H9 (cell line): ENCODE data around the gene MKRN1. TPM values are rescaled to one million over a fixed set of nuclear protein-coding genes. Genes with fewer than 3 reads are reported as not detected.

Source experiments
- DNase-seq: peaks from one replicate; pipeline ENCODE4 v3.0.0-alpha.2; 2017
- H2AFZ ChIP-seq: one replicate; pipeline ENCODE4 v1.6.1; 2013; ENCODE audit warnings: mild to moderate bottlenecking, low read length, control low read depth, moderate library complexity
- H2AK5ac ChIP-seq: 2 replicates; pipeline ENCODE4 v1.6.1; 2013; ENCODE audit warnings: low read length, control low read depth, mixed read lengths; ENCODE audit not compliant: insufficient read length
- H2BK120ac ChIP-seq: one replicate; pipeline ENCODE4 v1.6.1; 2013; ENCODE audit warnings: low read depth, mild to moderate bottlenecking, low read length, control low read depth, inconsistent platforms; ENCODE audit not compliant: poor library complexity, severe bottlenecking
- H2BK12ac ChIP-seq: 2 replicates; pipeline ENCODE4 v1.6.1; 2013; ENCODE audit warnings: low read length, control low read depth, mixed read lengths, low read depth; ENCODE audit not compliant: insufficient read length
- H2BK15ac ChIP-seq: 2 replicates; pipeline ENCODE4 v1.6.1; 2013; ENCODE audit warnings: low read depth, low read length, control low read depth
- H2BK20ac ChIP-seq: one replicate; pipeline ENCODE4 v1.6.1; 2013; ENCODE audit warnings: low read depth, mild to moderate bottlenecking, low read length, control low read depth, inconsistent platforms; ENCODE audit not compliant: poor library complexity, severe bottlenecking
- H2BK5ac ChIP-seq: 2 replicates; pipeline ENCODE4 v1.6.1; 2013; ENCODE audit warnings: low read length, control low read depth, mixed read lengths; ENCODE audit not compliant: insufficient read length
- H3K14ac ChIP-seq: 2 replicates; pipeline ENCODE4 v1.6.1; 2013; ENCODE audit warnings: low read length, control low read depth; ENCODE audit not compliant: insufficient read depth
- H3K18ac ChIP-seq: 2 replicates; pipeline ENCODE4 v1.6.1; 2013; ENCODE audit warnings: low read depth, mild to moderate bottlenecking, mixed read lengths, low read length, control low read depth; ENCODE audit not compliant: insufficient read length
- H3K23ac ChIP-seq: 2 replicates; pipeline ENCODE4 v1.6.1; 2013; ENCODE audit warnings: low read length, control low read depth, mixed read lengths, low read depth; ENCODE audit not compliant: insufficient read length
- H3K23me2 ChIP-seq: 2 replicates; pipeline ENCODE4 v1.6.1; 2013; ENCODE audit warnings: low read depth, mild to moderate bottlenecking, mixed read lengths, low read length, control low read depth; ENCODE audit not compliant: insufficient read length, poor library complexity, severe bottlenecking
- H3K27ac ChIP-seq: 2 replicates; pipeline ENCODE4 v1.5.1; 2013; ENCODE audit warnings: low read length, control low read depth, mixed read lengths, low read depth; ENCODE audit not compliant: insufficient read length
- H3K27me3 ChIP-seq: 2 replicates; pipeline ENCODE4 v1.6.1; 2013; ENCODE audit warnings: low read length, control low read depth, inconsistent platforms; ENCODE audit not compliant: insufficient read depth
- H3K4ac ChIP-seq: 2 replicates; pipeline ENCODE4 v1.6.1; 2013; ENCODE audit warnings: low read depth, mild to moderate bottlenecking, control low read depth, inconsistent platforms, low read length, moderate library complexity
- H3K4me1 ChIP-seq: 2 replicates; pipeline ENCODE4 v1.6.1; 2013; ENCODE audit warnings: low read length, control low read depth, inconsistent platforms; ENCODE audit not compliant: insufficient read depth
- H3K4me2 ChIP-seq: 2 replicates; pipeline ENCODE4 v1.6.1; 2013; ENCODE audit warnings: low read length, control low read depth, mixed read lengths; ENCODE audit not compliant: insufficient read length, insufficient read depth
- H3K56ac ChIP-seq: 2 replicates; pipeline ENCODE4 v1.6.1; 2013; ENCODE audit warnings: low read depth, mild to moderate bottlenecking, mixed read lengths, low read length, control low read depth; ENCODE audit not compliant: insufficient read length
- H3K79me1 ChIP-seq: 2 replicates; pipeline ENCODE4 v1.6.1; 2013; ENCODE audit warnings: low read depth, mild to moderate bottlenecking, moderate library complexity, low read length, control low read depth, inconsistent platforms; ENCODE audit not compliant: insufficient read depth, poor library complexity, severe bottlenecking
- H3K79me2 ChIP-seq: 2 replicates; pipeline ENCODE4 v1.6.1; 2013; ENCODE audit warnings: low read length, control low read depth, inconsistent platforms; ENCODE audit not compliant: insufficient read depth
- H3K9ac ChIP-seq: 2 replicates; pipeline ENCODE4 v1.6.1; 2013; ENCODE audit warnings: low read length, control low read depth, mixed read lengths; ENCODE audit not compliant: insufficient read length; ENCODE audit errors: extremely low read depth
- H3K9me3 ChIP-seq: one replicate; pipeline ENCODE4 v1.6.1; 2013; ENCODE audit warnings: low read depth, low read length, inconsistent platforms; ENCODE audit not compliant: control insufficient read depth
- H3T11ph ChIP-seq: one replicate; pipeline ENCODE4 v1.6.1; 2013; ENCODE audit warnings: mild to moderate bottlenecking, low read length, control low read depth, inconsistent platforms
- H4K20me1 ChIP-seq: one replicate; pipeline ENCODE4 v1.6.1; 2013; ENCODE audit not compliant: control insufficient read depth, insufficient read length, insufficient read depth
- H4K5ac ChIP-seq: 2 replicates; pipeline ENCODE4 v1.6.1; 2013; ENCODE audit warnings: low read depth, mild to moderate bottlenecking, mixed read lengths, low read length, control low read depth; ENCODE audit not compliant: insufficient read length
- H4K8ac ChIP-seq: replicated peaks from 2 replicates; pipeline ENCODE4 v1.6.1; 2013; ENCODE audit warnings: low read length, control low read depth, mixed read lengths, low read depth; ENCODE audit not compliant: insufficient read length
- H4K91ac ChIP-seq: 2 replicates; pipeline ENCODE4 v1.6.1; 2013; ENCODE audit warnings: low read depth, mild to moderate bottlenecking, moderate library complexity, mixed read lengths, low read length, control low read depth; ENCODE audit not compliant: insufficient read length
- H3K27ac Mint-ChIP-seq, 3 experiments: 2 replicates in 2 of 3; 3 replicates in 1 of 3; pipeline ENCODE4 v1.8.0; 2020 to 2021; ENCODE audit warnings: mixed read lengths in 3 of 3, mild to moderate bottlenecking in 1 of 3, moderate library complexity in 1 of 3
- H3K27me3 Mint-ChIP-seq: 2 replicates; pipeline ENCODE4 v1.8.0; 2021; ENCODE audit warnings: low read depth, mild to moderate bottlenecking, moderate library complexity, mixed read lengths
- H3K36me3 Mint-ChIP-seq, 3 experiments: 2 replicates in 2 of 3; 3 replicates in 1 of 3; pipeline ENCODE4 v1.8.0; 2020 to 2021; ENCODE audit warnings: low read depth in 3 of 3, mixed read lengths in 3 of 3; ENCODE audit not compliant: insufficient read depth in 1 of 3
- H3K4me1 Mint-ChIP-seq, 2 experiments: 2 replicates each; pipeline ENCODE4 v1.8.0; 2020; ENCODE audit warnings: mixed read lengths in 2 of 2
- H3K4me3 Mint-ChIP-seq, 2 experiments: 2 replicates in 1 of 2; 3 replicates in 1 of 2; pipeline ENCODE4 v1.8.0; 2020 to 2021; ENCODE audit warnings: mild to moderate bottlenecking in 2 of 2, mixed read lengths in 2 of 2, moderate library complexity in 1 of 2
- H3K9me3 Mint-ChIP-seq, 2 experiments: 2 replicates in 1 of 2; 3 replicates in 1 of 2; pipeline ENCODE4 v1.8.0; 2020; ENCODE audit warnings: mild to moderate bottlenecking in 2 of 2, mixed read lengths in 2 of 2, moderate library complexity in 1 of 2
- CTCF ChIP-seq: fragments of 200-600 bp; sonication (generic); conservative IDR thresholded peaks from 3 replicates; pipeline ENCODE4 v1.8.0; 2021; ENCODE audit warnings: antibody characterized with exemption, mild to moderate bottlenecking
- WGBS: extraction: QIAGEN DNeasy Blood & Tissue Kit; methylation state at CpG from one replicate; pipeline ENCODE4 v1.1.7; 2013; ENCODE audit warnings: missing lambda C conversion rate, low lambda C conversion rate, mixed read lengths; ENCODE audit not compliant: insufficient read length; ENCODE audit errors: extremely low coverage; 5-methylcytosine and 5-hydroxymethylcytosine counted together
- total RNA-seq: library from RNA; stranded (reverse); gene quantifications from 2 replicates; pipeline ENCODE4 v1.2.1, GENCODE V29; 2021

The MKRN1 gene
- total RNA-seq, 1 experiment from 2014 or later: 106 TPM

GRCh38 chr7:140518370-140519006, 39.2 kb upstream of the MKRN1 start:
- H2AK5ac ChIP-seq: no peak overlapping the region
- H4K8ac ChIP-seq: no peak overlapping the region
- no peak overlapping the region for H3K23ac ChIP-seq
- H3K4ac ChIP-seq: no peak overlapping the region
- H3K18ac ChIP-seq: no peak overlapping the region
- H3K79me1 ChIP-seq: no peaks in the 10 kb centered on the region
- no peak overlapping the region for H2BK20ac ChIP-seq
- H2BK120ac ChIP-seq: no peak overlapping the region
- no peak overlapping the region for H3T11ph ChIP-seq
- H3K4me1 Mint-ChIP-seq: peaks cover 13 to 14% of the 10 kb centered on the region in 2 experiments
- H2BK5ac ChIP-seq: no peak overlapping the region
- no peaks in the 10 kb centered on the region for H3K79me2 ChIP-seq
- H3K9me3 ChIP-seq: no peaks in the 10 kb centered on the region
- no peak overlapping the region for H3K14ac ChIP-seq
- H3K27ac Mint-ChIP-seq: peak overlapping the region in 1 of 3 experiments; percentile 46; a peak in 1 of 7 replicates
- H3K4me2 ChIP-seq: no peak overlapping the region
- H4K91ac ChIP-seq: no peak overlapping the region
- H3K27ac ChIP-seq: no peak overlapping the region
- H4K20me1 ChIP-seq: no peaks in the 10 kb centered on the region
- no CpG with 5 or more reads among the region's 15 CpGs for WGBS
- no peak overlapping the region for H3K56ac ChIP-seq
- no peaks in the 10 kb centered on the region for H3K23me2 ChIP-seq
- H3K27me3 ChIP-seq: no peaks in the 10 kb centered on the region
- no peak overlapping the region for H2BK15ac ChIP-seq
- H3K4me1 ChIP-seq: peaks cover 2% of the 10 kb centered on the region; the same call in 1 of the 2 replicates
- H3K9ac ChIP-seq: no peak overlapping the region
- peaks cover 0 to 4% (median 0%) of the 10 kb centered on the region in 3 experiments; a peak in 3 of 7 replicates for H3K36me3 Mint-ChIP-seq
- no peak overlapping the region for H2BK12ac ChIP-seq
- no peaks in the 10 kb centered on the region for H3K9me3 Mint-ChIP-seq
- no peak overlapping the region for H3K4me3 Mint-ChIP-seq
- TF ChIP-seq CTCF: no peak
- no peak overlapping the region for H2AFZ ChIP-seq
- no peaks in the 10 kb centered on the region for H3K27me3 Mint-ChIP-seq
- no peak overlapping the region for H4K5ac ChIP-seq
- no peak for DNase-seq
